Endothelial cell of umbilical vein (primary cell): Measurements from ENCODE around the gene CAPN14.

Source experiments
- CTCF ChIP-seq, 2 donors: IDR thresholded peaks; 1 replicate in 1 of 2; 2 replicates in 1 of 2; pipeline ENCODE4 v1.5.1; 2011; ENCODE audit warnings: low read length in 2 of 2, mild to moderate bottlenecking in 2 of 2, moderate library complexity in 2 of 2, control low read depth in 1 of 2, inconsistent platforms in 1 of 2, low read depth in 1 of 2; ENCODE audit not compliant: insufficient read depth in 1 of 2; ENCODE audit errors: extremely low read depth in 1 of 2
- EZH2 ChIP-seq: IDR thresholded peaks from 2 replicates; pipeline ENCODE4 v1.6.1; 2012; ENCODE audit warnings: borderline replicate concordance, low read depth, mild to moderate bottlenecking, moderate library complexity, low read length, inconsistent platforms; ENCODE audit not compliant: severe bottlenecking
- JUN ChIP-seq: IDR thresholded peaks from 2 replicates; pipeline ENCODE4 v1.6.1; 2011; ENCODE audit warnings: borderline replicate concordance, low read depth; ENCODE audit not compliant: insufficient read length, insufficient read depth
- MAX ChIP-seq: IDR thresholded peaks from 2 replicates; pipeline ENCODE4 v1.6.1; 2011; ENCODE audit not compliant: insufficient read depth, insufficient read length
- MYC ChIP-seq: IDR thresholded peaks from one replicate; pipeline ENCODE4 v1.6.1; 2011; ENCODE audit warnings: mild to moderate bottlenecking, low read depth, low read length
- POLR2A ChIP-seq: IDR thresholded peaks from 2 replicates; pipeline ENCODE4 v1.6.1; 2012; ENCODE audit warnings: low read depth, mild to moderate bottlenecking, control low read depth, low read length
- POLR2AphosphoS5 ChIP-seq: IDR thresholded peaks from 2 replicates; pipeline ENCODE4 v1.6.1; 2012; ENCODE audit warnings: low read depth, mild to moderate bottlenecking, control low read depth, low read length, moderate library complexity; ENCODE audit not compliant: insufficient read depth

GRCh38 chr2:31207790-31208189 is 9.5 kb downstream of the CAPN14 start:
- TF ChIP-seq POLR2A: no peak
- no peak for TF ChIP-seq CTCF (IDR thresholded peaks at IDR 0.05; ENCODE audit: extremely low read depth in 1 of 2, insufficient read depth in 1 of 2, low read depth in 1 of 2, low read length in 2 of 2)
- no peak for TF ChIP-seq EZH2
- TF ChIP-seq MAX: no peak
- no peak for TF ChIP-seq POLR2AphosphoS5
- no peak for TF ChIP-seq MYC
- no peak for TF ChIP-seq JUN
